SK-N-SH (cell line): ENCODE measurements around the gene CDHR2. TPM values are rescaled to one million over a fixed set of nuclear protein-coding genes. Genes with fewer than 3 reads are reported as not detected.
"Not testable (repeated sequence)": the region's sequence is repeated elsewhere in the genome, so short reads cannot be mapped to it uniquely, and the experiment has no call there.

Experiments
- CTCF ChIA-PET: fragments of 300-600, 350-600 bp; formaldehyde crosslinking; extraction: SDS; loops from one replicate; lab custom pipeline; 2021; lab: Yijun Ruan, JAX
- POLR2A ChIA-PET: fragments of 350-600 bp; sonication (Branson Sonifier 250); formaldehyde crosslinking; extraction: SDS; loops from one replicate; lab custom pipeline; 2020; ENCODE audit warnings: antibody characterized with exemption, inconsistent platforms; lab: Yijun Ruan, JAX
- DNase-seq: peaks from one replicate; pipeline ENCODE4 v3.0.0; 2012
- H2AFZ ChIP-seq: fragments of 200-600 bp; sonication (generic); 2 replicates; pipeline ENCODE4 v1.8.1; 2016; ENCODE audit warnings: antibody characterized with exemption, mild to moderate bottlenecking, low read depth
- H3F3A ChIP-seq: fragments of 200-600 bp; sonication (generic); replicated peaks from 2 replicates; pipeline ENCODE3; 2016; ENCODE audit warnings: antibody characterized with exemption, mild to moderate bottlenecking; ENCODE audit not compliant: insufficient read depth
- H3K27ac ChIP-seq, 2 experiments: fragments of 200-500 bp in 1 of 2; fragments of 200-600 bp in 1 of 2; sonication (Bioruptor generic) in 1 of 2; sonication (generic), shearing (Covaris generic) in 1 of 2; 2 replicates each; pipeline versions ENCODE4 v1.5.1 to v1.6.1; 2014 to 2016; ENCODE audit warnings: low read depth in 2 of 2, inconsistent platforms in 1 of 2, low read length in 1 of 2, mild to moderate bottlenecking in 1 of 2, mixed read lengths in 1 of 2
- H3K27me3 ChIP-seq: fragments of 200-600 bp; sonication (generic), shearing (Covaris generic); 2 replicates; pipeline ENCODE4 v1.6.1; 2016; ENCODE audit warnings: mixed run types; ENCODE audit not compliant: insufficient read depth
- H3K36me3 ChIP-seq, 2 experiments: fragments of 200-500 bp in 1 of 2; fragments of 200-600 bp in 1 of 2; sonication (Bioruptor generic) in 1 of 2; sonication (generic) in 1 of 2; replicated peaks in 1 of 2; 2 replicates each; pipeline versions ENCODE3 to v1.5.1; 2014 to 2016; ENCODE audit warnings: low read length in 1 of 2, mild to moderate bottlenecking in 1 of 2; ENCODE audit not compliant: insufficient read depth in 2 of 2, control insufficient read depth in 1 of 2
- H3K4me1 ChIP-seq, 2 experiments: fragments of 200-500 bp in 1 of 2; fragments of 200-600 bp in 1 of 2; sonication (Bioruptor generic) in 1 of 2; sonication (generic), shearing (Covaris generic) in 1 of 2; 2 replicates each; pipeline versions ENCODE4 v1.5.1 to v1.6.1; 2014 to 2016; ENCODE audit warnings: low read depth in 1 of 2, low read length in 1 of 2, mixed run types in 1 of 2; ENCODE audit not compliant: insufficient read depth in 2 of 2, control insufficient read depth in 1 of 2
- H3K4me2 ChIP-seq: fragments of 200-600 bp; sonication (generic), shearing (Covaris generic); 2 replicates; pipeline ENCODE4 v1.6.1; 2017; ENCODE audit warnings: mixed run types
- H3K4me3 ChIP-seq, 2 experiments: fragments of 200-500 bp in 1 of 2; fragments of 200-600 bp in 1 of 2; sonication (Bioruptor generic) in 1 of 2; sonication (generic), shearing (Covaris generic) in 1 of 2; 2 replicates each; pipeline versions ENCODE4 v1.5.1 to v1.8.1; 2014 to 2016; ENCODE audit warnings: low read depth in 2 of 2, inconsistent platforms in 1 of 2, low read length in 1 of 2, mild to moderate bottlenecking in 1 of 2, mixed read lengths in 1 of 2, moderate library complexity in 1 of 2
- H3K79me2 ChIP-seq: fragments of 200-600 bp; sonication (generic); 2 replicates; pipeline ENCODE4 v1.8.1; 2017; ENCODE audit warnings: mild to moderate bottlenecking; ENCODE audit not compliant: insufficient read depth
- H3K9ac ChIP-seq: fragments of 200-600 bp; sonication (generic); 2 replicates; pipeline ENCODE4 v1.6.1; 2017; ENCODE audit warnings: mixed run types
- H3K9me2 ChIP-seq: fragments of 200-600 bp; sonication (generic); 2 replicates; pipeline ENCODE4 v1.6.1; 2017; ENCODE audit warnings: mixed run types
- H3K9me3 ChIP-seq: fragments of 200-600 bp; sonication (generic); 2 replicates; pipeline ENCODE4 v1.6.1; 2017; ENCODE audit warnings: mixed run types, mild to moderate bottlenecking, moderate library complexity
- H4K20me1 ChIP-seq: fragments of 200-600 bp; sonication (generic); 2 replicates; pipeline ENCODE4 v1.6.1; 2017; ENCODE audit warnings: mild to moderate bottlenecking, mixed run types; ENCODE audit not compliant: insufficient read depth
- CHD2 ChIP-seq: fragments of 150-350 bp; IDR thresholded peaks from 2 replicates; pipeline ENCODE4 v1.6.1; 2018; ENCODE audit warnings: low read length; ENCODE audit not compliant: partially characterized antibody
- CTCF ChIP-seq: fragments of 200-600 bp; sonication (generic); IDR thresholded peaks from 2 replicates; pipeline ENCODE4 v1.6.1; 2017; ENCODE audit warnings: antibody characterized with exemption, mild to moderate bottlenecking, moderate library complexity
- FOXM1 ChIP-seq: IDR thresholded peaks from 2 replicates; pipeline ENCODE4 v1.4.0; 2012; ENCODE audit warnings: low read depth, mild to moderate bottlenecking
- MAX ChIP-seq: IDR thresholded peaks from 2 replicates; pipeline ENCODE4 v1.4.0; 2012; ENCODE audit warnings: low read depth
- MEF2A ChIP-seq: IDR thresholded peaks from 2 replicates; pipeline ENCODE4 v1.4.0; 2012; ENCODE audit warnings: low read depth, borderline replicate concordance
- MXI1 ChIP-seq: IDR thresholded peaks from 2 replicates; pipeline ENCODE4 v1.6.1; 2012; ENCODE audit warnings: mild to moderate bottlenecking, low read depth, low read length, improper control_type of control experiment
- NRF1 ChIP-seq: IDR thresholded peaks from 2 replicates; pipeline ENCODE4 v1.6.1; 2012; ENCODE audit warnings: low read depth, mild to moderate bottlenecking, low read length
- POLR2AphosphoS5 ChIP-seq: IDR thresholded peaks from 2 replicates; pipeline ENCODE4 v1.6.1; 2012; ENCODE audit warnings: low read depth, low read length
- RCOR1 ChIP-seq: fragments of 150-350 bp; IDR thresholded peaks from 2 replicates; pipeline ENCODE4 v1.6.1; 2017; ENCODE audit warnings: antibody characterized with exemption, low read length
- REST ChIP-seq: IDR thresholded peaks from 2 replicates; pipeline ENCODE4 v1.6.1; 2012; ENCODE audit warnings: mild to moderate bottlenecking, low read depth, low read length, moderate library complexity
- RFX5 ChIP-seq: IDR thresholded peaks from 2 replicates; pipeline ENCODE4 v1.6.1; 2012; ENCODE audit warnings: mild to moderate bottlenecking, improper control_type of control experiment, low read length
- RXRA ChIP-seq: IDR thresholded peaks from 2 replicates; pipeline ENCODE4 v1.4.0; 2012; ENCODE audit warnings: low read depth, mild to moderate bottlenecking, borderline replicate concordance
- SIN3A ChIP-seq: IDR thresholded peaks from 2 replicates; pipeline ENCODE4 v1.6.1; 2012; ENCODE audit warnings: low read depth, mild to moderate bottlenecking, low read length, moderate library complexity, borderline replicate concordance
- SMC3 ChIP-seq: IDR thresholded peaks from 2 replicates; pipeline ENCODE4 v1.6.1; 2012; ENCODE audit warnings: low read depth, low read length, improper control_type of control experiment
- TAF1 ChIP-seq: IDR thresholded peaks from 2 replicates; pipeline ENCODE4 v1.6.1; 2012; ENCODE audit warnings: low read depth, mild to moderate bottlenecking, low read length, moderate library complexity, borderline replicate concordance
- TCF12 ChIP-seq: IDR thresholded peaks from 2 replicates; pipeline ENCODE4 v1.4.0; 2012
- TEAD4 ChIP-seq: IDR thresholded peaks from 2 replicates; pipeline ENCODE4 v1.4.0; 2012; ENCODE audit warnings: mild to moderate bottlenecking, borderline replicate concordance; ENCODE audit not compliant: insufficient read depth
- WGBS: methylation state at CpG from one replicate; pipeline ENCODE4 v1.1.6; 2017; ENCODE audit warnings: low lambda C conversion rate; 5-methylcytosine and 5-hydroxymethylcytosine counted together
- polyA plus RNA-seq, 3 experiments: library from polyadenylated mRNA; depleted of rRNA; stranded (reverse); fragments of >200 nt; gene quantifications; 2 replicates each; pipeline ENCODE4 v1.2.3, GENCODE V29; 2012

The CDHR2 gene
- polyA plus RNA-seq, 1 of the 3 experiments (the other 2 are of a cell fraction), result not detected

- WGBS, result 74% methylated on average over 16 of the region's 17 CpGs
These were observed 41.0 kb downstream of the CDHR2 start for GRCh38 chr5:176590035-176590717.

GRCh38 chr5:176591667-176592066, 42.5 kb downstream of the CDHR2 start:
- H4K20me1 ChIP-seq, H3F3A ChIP-seq, H3K27me3 ChIP-seq, POLR2A ChIA-PET, H3K27ac ChIP-seq, H3K4me3 ChIP-seq, H2AFZ ChIP-seq, H3K9me3 ChIP-seq, H3K36me3 ChIP-seq, H3K4me1 ChIP-seq, H3K79me2 ChIP-seq, CTCF ChIA-PET, DNase-seq, H3K9ac ChIP-seq, H3K9me2 ChIP-seq, H3K4me2 ChIP-seq: not testable (repeated sequence)
- 51% methylated on average over 2 of the region's 2 CpGs for WGBS

More at GRCh38 chr5:176590035-176590717, 41.0 kb downstream of the CDHR2 start:
- Histone ChIP-seq H4K20me1 (no peaks in the 10 kb centered on the region), H3K4me3 (no peak overlapping the region), H3K27me3 (no peaks in the 10 kb centered on the region), H2AFZ (no peak overlapping the region), H3K4me1 (no peaks in the 10 kb centered on the region), H3K9me3 (no peaks in the 10 kb centered on the region), H3K36me3 (no peaks in the 10 kb centered on the region), H3K9me2 (no peaks in the 10 kb centered on the region), H3K79me2 (no peaks in the 10 kb centered on the region), H3K27ac (no peak overlapping the region), H3K4me2 (no peak overlapping the region), H3K9ac (no peak overlapping the region), H3F3A (no peaks in the 10 kb centered on the region)
- DNase-seq, result no peak
- ChIA-PET CTCF (interaction anchor here (0.9 to 1.3 kb wide), 3 partner anchors 17 to 47 kb away, joined by 3 to 5 read pairs (median 4); no protein-coding TSS in a partner anchor), POLR2A (no interaction called here)
- TF ChIP-seq NRF1 (no peak), MAX (no peak), RCOR1 (no peak), MXI1 (no peak), FOXM1 (no peak), CTCF (no peak), RXRA (no peak), TAF1 (no peak), TCF12 (no peak), SIN3A (no peak), RFX5 (no peak), SMC3 (no peak), TEAD4 (no peak), REST (no peak), MEF2A (no peak), POLR2AphosphoS5 (no peak), CHD2 (no peak)
